ENCODE measurements around the gene THSD4.

GRCh38 chr15:71245588-71245987 is 130.3 kb downstream of the THSD4 start:
- no peak for TF ChIP-seq CTCF (IDR thresholded peaks at IDR 0.05; ENCODE audit: low read length)
- no peak for TF ChIP-seq EZH2 (IDR thresholded peaks at IDR 0.05; ENCODE audit: borderline replicate concordance, low read length)
